ENCODE results near the gene ITFG2. TPM values are rescaled to one million over a fixed set of nuclear protein-coding genes. Genes with fewer than 3 reads are reported as not detected.

ITFG2 gene
- total and polyA plus RNA-seq, 9 donors: 25.4 to 66.0 (median 41.1) TPM

GRCh38 chr12:2834581-2835491, 22.4 kb downstream of the ITFG2 start, which contains the start of gene NRIP2:
NRIP2 (minus strand) TSS chr12:2835035; CDS start chr12:2834983, 52 bp downstream.
- TF ChIP-seq CTCF (IDR thresholded peaks at IDR 0.05) (peak in 1 of 3 donors; percentile 17), EP300 (IDR thresholded peaks at IDR 0.05) (no peak)
- 3 to 6% (median 3%) methylated on average over 32 of the region's 32 CpGs for WGBS, 3 donors
- Histone ChIP-seq H3K27me3 (no peaks in the 10 kb centered on the region), H3K4me1 (ENCODE audit: insufficient read depth) (peaks cover 10% of the 10 kb centered on the region), H3K4me3 (peak within 1 kb of the TSS; percentile 27), H3K27ac (peak within 1 kb of the TSS; percentile 60 to 61), H3K9me3 (no peaks in the 10 kb centered on the region), H3K36me3 (no peaks in the 10 kb centered on the region)
- intact Hi-C loops (cut with DNase I): loop anchor here in 1 of 4 donors (10.0 kb wide), 1 partner anchor 50 kb away; no protein-coding TSS in a partner anchor
- DNase-seq: peak; percentile 72 to 86 (median 86)

- intact Hi-C loops (cut with DNase I): loop anchor here in 1 of 4 donors (10.0 kb wide), 1 partner anchor 49 kb away; no protein-coding TSS in a partner anchor
- 39 to 54% (median 51%) methylated on average over 4 of the region's 4 CpGs for WGBS, 3 donors
- no peak for DNase-seq
- Histone ChIP-seq H3K4me3 (no peak overlapping the region), H3K27ac (no peak overlapping the region), H3K36me3 (no peaks in the 10 kb centered on the region), H3K9me3 (no peaks in the 10 kb centered on the region), H3K27me3 (no peaks in the 10 kb centered on the region), H3K4me1 (ENCODE audit: insufficient read depth) (peaks cover 10% of the 10 kb centered on the region)
- TF ChIP-seq POLR2A (IDR thresholded peaks at IDR 0.05): no peak
- no peak for TF ChIP-seq EP300 (IDR thresholded peaks at IDR 0.05)
- TF ChIP-seq CTCF (IDR thresholded peaks at IDR 0.05): no peak
Measured at GRCh38 chr12:2835691-2836403, 23.4 kb downstream of the ITFG2 start.

GRCh38 chr12:2836574-2836973, 24.1 kb downstream of the ITFG2 start:
- peaks cover 10% of the 10 kb centered on the region for H3K4me1 ChIP-seq (ENCODE audit: insufficient read depth)
- H3K36me3 ChIP-seq: no peaks in the 10 kb centered on the region
- no peak overlapping the region for H3K27ac ChIP-seq
- intact Hi-C loops (cut with DNase I): loop anchor here in 1 of 4 donors (10.0 kb wide), 1 partner anchor 48 kb away; no protein-coding TSS in a partner anchor
- WGBS, 3 donors: 83 to 94% (median 90%) methylated on average over 8 of the region's 8 CpGs
- no peaks in the 10 kb centered on the region for H3K27me3 ChIP-seq
- TF ChIP-seq POLR2A (IDR thresholded peaks at IDR 0.05): no peak
- no peak for TF ChIP-seq CTCF (IDR thresholded peaks at IDR 0.05)
- TF ChIP-seq EP300 (IDR thresholded peaks at IDR 0.05): no peak
- no peak for DNase-seq
- H3K9me3 ChIP-seq: no peaks in the 10 kb centered on the region
- H3K4me3 ChIP-seq: no peak overlapping the region

- no peaks in the 10 kb centered on the region for H3K36me3 ChIP-seq
- no peak for DNase-seq
- no peak overlapping the region for H3K27ac ChIP-seq
- H3K4me1 ChIP-seq (ENCODE audit: insufficient read depth): no peaks in the 10 kb centered on the region
- H3K4me3 ChIP-seq: no peak overlapping the region
- 61 to 66% (median 62%) methylated on average over 9 of the region's 9 CpGs for WGBS, 3 donors
- TF ChIP-seq EP300 (IDR thresholded peaks at IDR 0.05) (no peak), POLR2A (IDR thresholded peaks at IDR 0.05) (no peak), CTCF (IDR thresholded peaks at IDR 0.05) (no peak)
- H3K9me3 ChIP-seq: no peaks in the 10 kb centered on the region
- no peaks in the 10 kb centered on the region for H3K27me3 ChIP-seq
- intact Hi-C loops (cut with DNase I): no loop called here
Measured at GRCh38 chr12:2841056-2841650, 28.7 kb downstream of the ITFG2 start.

Data from ovary (tissue), 9 donors.